Stomach (tissue), 9 donors: ENCODE results near the gene GRIN3A. TPM values are rescaled to one million over a fixed set of nuclear protein-coding genes. Genes with fewer than 3 reads are reported as not detected.
"Not testable (repeated sequence)": the region's sequence is repeated elsewhere in the genome, so short reads cannot be mapped to it uniquely, and the experiment has no call there.

Source experiments
- DNase-seq, 2 donors: peaks; one replicate each; pipeline versions ENCODE4 v3.0.0 to v3.0.0-alpha.2; 2013 to 2019
- H3K27ac ChIP-seq, 5 donors: fragments of 200-600 bp in 4 of 5; sonication (generic) in 4 of 5; one replicate each; pipeline ENCODE4 v1.5.1; 2013 to 2019; ENCODE audit warnings: mild to moderate bottlenecking in 1 of 5, moderate library complexity in 1 of 5
- H3K27me3 ChIP-seq, 3 donors: fragments of 200-600 bp; sonication (generic); one replicate each; pipeline ENCODE4 v1.5.1; 2017 to 2019; ENCODE audit warnings: mixed run types in 1 of 3
- H3K36me3 ChIP-seq, 4 donors: fragments of 200-600 bp; sonication (generic); 1 replicate in 3 of 4; 2 replicates in 1 of 4; pipeline ENCODE4 v1.5.1; 2016 to 2019
- H3K4me1 ChIP-seq, 4 donors: fragments of 200-600 bp; sonication (generic); one replicate each; pipeline ENCODE4 v1.5.1; 2016 to 2019
- H3K4me3 ChIP-seq, 4 donors: fragments of 200-600 bp; sonication (generic) in 3 of 4; one replicate each; pipeline ENCODE4 v1.5.1; 2016 to 2019; ENCODE audit warnings: mild to moderate bottlenecking in 1 of 4
- H3K9me3 ChIP-seq, 4 donors: fragments of 200-600 bp; sonication (generic); one replicate each; pipeline ENCODE4 v1.5.1; 2016 to 2019
- EP300 ChIP-seq: sonication (generic); formaldehyde crosslinking; IDR thresholded peaks from one replicate; pipeline ENCODE4 v1.6.1; 2017; ENCODE audit warnings: antibody characterized with exemption
- POLR2A ChIP-seq, 4 donors: fragments of 450-650 bp; IDR thresholded peaks; one replicate each; pipeline ENCODE4 v1.6.1; 2016; ENCODE audit warnings: antibody characterized with exemption in 4 of 4, control low read depth in 2 of 4, mild to moderate bottlenecking in 1 of 4, moderate library complexity in 1 of 4
- POLR2AphosphoS5 ChIP-seq, 3 donors: sonication (generic); formaldehyde crosslinking; IDR thresholded peaks; one replicate each; pipeline ENCODE4 v1.6.1; 2016; ENCODE audit warnings: antibody characterized with exemption in 3 of 3
- WGBS, 5 donors: extraction: QIAGEN DNeasy Blood & Tissue Kit in 3 of 5; methylation state at CpG; one replicate each; pipeline versions ENCODE4 v1.1.5 to v1.1.7; 2013 to 2018; 5-methylcytosine and 5-hydroxymethylcytosine counted together
- intact Hi-C: fragments of 100-400 bp; cut with DNase I; formaldehyde crosslinking; loops from one replicate; pipeline ENCODE4 v1.15.1; 2023; ENCODE audit warnings: low total_unique reads
- polyA plus RNA-seq, 3 donors: library from polyadenylated mRNA; stranded (reverse); fragments of 200-250 nt; gene quantifications; one replicate each; pipeline ENCODE4 v1.2.3, GENCODE V29; 2013
- total RNA-seq, 5 donors: library from RNA; depleted of rRNA; stranded (reverse); fragments of >200 nt; gene quantifications; one replicate each; pipeline versions ENCODE4 v1.1.0 to v1.2.3, GENCODE V29; 2014 to 2016
- TF ChIP-seq, protein P1 (sequence below), 7 experiments: fragments of 450-650 bp in 4 of 7; fragments of 200-600 bp in 3 of 7; sonication (generic) in 3 of 7; IDR thresholded peaks; one replicate each; pipeline ENCODE4 v1.5.1; 2016 to 2019; ENCODE audit warnings: antibody characterized with exemption in 7 of 7, control low read depth in 2 of 7, mild to moderate bottlenecking in 1 of 7
- donor health status: healthy with polysubstance abuse.
- donor health status: Bipolar disorder and iron deficiency.
- donor health status: healthy.

The GRIN3A gene
- total and polyA plus RNA-seq, 8 donors: 0.18 TPM; not detected in 7

DNA sequence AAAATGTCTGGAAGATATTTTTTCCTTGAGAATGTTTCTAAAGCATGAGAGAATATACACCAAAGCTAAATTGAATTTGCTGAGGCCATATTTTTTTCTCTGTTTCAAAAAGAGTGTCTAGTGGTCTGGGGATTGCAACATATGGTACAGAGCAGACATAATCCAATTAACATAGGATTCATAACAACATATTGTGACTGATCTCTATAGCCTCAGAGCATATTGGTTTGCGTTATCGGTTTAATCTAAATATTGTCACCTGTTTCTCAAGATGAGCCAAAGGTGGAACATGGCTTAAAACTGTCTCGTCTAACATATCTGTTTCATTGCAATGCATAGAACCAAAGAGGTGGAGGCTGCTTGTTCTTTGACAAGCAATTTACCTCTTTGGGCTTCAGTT, 147.5 kb downstream of the GRIN3A start:
- Histone ChIP-seq H3K4me1 (no peaks in the 10 kb centered on the region), H3K36me3 (no peaks in the 10 kb centered on the region), H3K27ac (no peak overlapping the region), H3K27me3 (peaks cover 0 to 10% (median 0%) of the 10 kb centered on the region in 3 donors), H3K4me3 (no peak overlapping the region), H3K9me3 (no peaks in the 10 kb centered on the region)
- DNase-seq: no peak
- 83 to 91% (median 89%) methylated on average over 3 of the region's 3 CpGs for WGBS, 5 donors
- TF ChIP-seq POLR2A (IDR thresholded peaks at IDR 0.05) (no peak), POLR2AphosphoS5 (IDR thresholded peaks at IDR 0.05) (no peak), EP300 (no peak)
- TF ChIP-seq, protein P1, sequence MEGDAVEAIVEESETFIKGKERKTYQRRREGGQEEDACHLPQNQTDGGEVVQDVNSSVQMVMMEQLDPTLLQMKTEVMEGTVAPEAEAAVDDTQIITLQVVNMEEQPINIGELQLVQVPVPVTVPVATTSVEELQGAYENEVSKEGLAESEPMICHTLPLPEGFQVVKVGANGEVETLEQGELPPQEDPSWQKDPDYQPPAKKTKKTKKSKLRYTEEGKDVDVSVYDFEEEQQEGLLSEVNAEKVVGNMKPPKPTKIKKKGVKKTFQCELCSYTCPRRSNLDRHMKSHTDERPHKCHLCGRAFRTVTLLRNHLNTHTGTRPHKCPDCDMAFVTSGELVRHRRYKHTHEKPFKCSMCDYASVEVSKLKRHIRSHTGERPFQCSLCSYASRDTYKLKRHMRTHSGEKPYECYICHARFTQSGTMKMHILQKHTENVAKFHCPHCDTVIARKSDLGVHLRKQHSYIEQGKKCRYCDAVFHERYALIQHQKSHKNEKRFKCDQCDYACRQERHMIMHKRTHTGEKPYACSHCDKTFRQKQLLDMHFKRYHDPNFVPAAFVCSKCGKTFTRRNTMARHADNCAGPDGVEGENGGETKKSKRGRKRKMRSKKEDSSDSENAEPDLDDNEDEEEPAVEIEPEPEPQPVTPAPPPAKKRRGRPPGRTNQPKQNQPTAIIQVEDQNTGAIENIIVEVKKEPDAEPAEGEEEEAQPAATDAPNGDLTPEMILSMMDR (IDR thresholded peaks at IDR 0.05): no peak
- intact Hi-C loops: no loop called here

DNA sequence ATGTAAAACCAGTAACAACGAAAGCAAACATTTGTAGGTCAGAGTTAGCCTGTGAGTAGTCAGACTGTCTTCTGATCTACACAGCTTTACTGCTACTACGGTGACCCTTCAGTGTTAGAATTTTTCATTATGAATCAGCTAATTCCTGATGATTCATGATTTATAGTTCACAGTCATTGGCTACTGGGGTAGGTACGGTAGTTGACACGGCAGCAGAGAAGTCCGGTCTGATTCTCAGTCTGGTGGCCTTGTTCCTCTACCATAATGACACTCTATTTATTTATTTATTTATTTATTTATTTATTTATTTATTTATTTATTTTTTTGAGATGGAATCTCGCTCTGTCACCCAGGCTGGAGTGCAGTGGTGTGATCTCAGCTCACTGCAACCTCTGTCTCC, 148.4 kb downstream of the GRIN3A start:
- H3K4me3 ChIP-seq, H3K36me3 ChIP-seq, H3K27me3 ChIP-seq, H3K27ac ChIP-seq, DNase-seq, H3K4me1 ChIP-seq, intact Hi-C loops, H3K9me3 ChIP-seq: not testable (repeated sequence)
- 81 to 89% (median 85%) methylated on average over 6 of the region's 6 CpGs for WGBS, 5 donors

DNA sequence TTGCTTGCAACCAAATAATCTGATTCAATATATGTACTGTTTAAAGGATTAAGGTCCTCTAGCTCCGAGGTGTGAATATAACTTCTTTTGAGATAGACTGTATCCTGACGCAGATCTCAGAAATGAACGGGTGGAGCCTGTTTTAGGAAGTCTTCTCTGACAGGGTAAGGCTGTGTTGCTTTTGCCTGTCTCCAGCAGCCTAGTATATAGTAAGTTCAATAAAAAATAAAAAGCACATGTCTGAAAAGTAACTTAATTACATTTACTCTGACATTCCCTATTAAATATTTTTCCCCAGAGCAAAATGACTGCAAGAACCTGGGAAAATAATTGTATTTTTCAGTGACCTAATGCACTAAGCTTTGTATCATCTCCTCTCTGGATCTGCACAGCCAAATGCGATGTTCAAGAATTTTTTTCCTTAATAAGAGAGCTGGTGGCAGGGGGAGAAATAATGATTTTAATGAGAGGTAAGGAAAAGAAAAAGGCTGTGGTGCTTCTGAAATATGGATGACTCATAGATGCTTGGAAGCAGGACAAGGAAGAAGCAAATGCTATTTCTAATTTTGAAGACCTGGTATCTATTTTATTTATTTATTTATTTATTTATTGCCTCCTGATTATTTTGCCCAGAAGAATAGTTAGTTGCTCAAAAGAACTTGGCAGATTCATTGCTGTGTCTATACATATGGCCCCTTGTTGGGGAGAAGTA, 151.0 kb downstream of the GRIN3A start:
- H3K4me1 ChIP-seq: no peaks in the 10 kb centered on the region
- TF ChIP-seq POLR2A (IDR thresholded peaks at IDR 0.05): no peak
- H3K27me3 ChIP-seq: no peaks in the 10 kb centered on the region
- intact Hi-C loops: no loop called here
- H3K9me3 ChIP-seq: no peaks in the 10 kb centered on the region
- H3K36me3 ChIP-seq: no peaks in the 10 kb centered on the region
- WGBS, 5 donors: 81 to 88% (median 86%) methylated on average over 4 of the region's 4 CpGs
- no peak overlapping the region for H3K4me3 ChIP-seq
- no peak for DNase-seq
- no peak overlapping the region for H3K27ac ChIP-seq

DNA sequence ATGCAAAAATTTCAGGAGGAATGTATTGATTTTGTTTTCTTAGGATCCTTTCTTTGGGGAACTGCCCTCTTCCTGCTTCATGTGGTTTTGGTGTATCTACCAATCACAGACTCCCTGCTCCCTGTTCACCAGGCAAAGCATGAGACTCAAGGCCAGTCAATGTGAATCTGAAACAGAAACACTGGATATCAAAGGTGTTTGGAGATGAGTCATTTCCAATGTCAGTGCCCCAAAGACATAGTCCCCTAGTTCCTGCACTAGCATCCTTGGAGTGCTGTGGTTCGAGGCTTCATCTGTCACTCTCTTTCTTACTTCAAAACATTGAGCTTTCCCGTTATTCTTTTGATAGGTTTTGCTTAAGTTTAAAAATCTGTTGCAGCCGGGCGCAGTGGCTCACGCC, 151.8 kb downstream of the GRIN3A start:
- WGBS, 5 donors: 71 to 92% (median 86%) methylated on average over 5 of the region's 5 CpGs
- Histone ChIP-seq H3K36me3 (no peaks in the 10 kb centered on the region), H3K4me1 (no peaks in the 10 kb centered on the region), H3K27ac (no peak overlapping the region), H3K9me3 (no peaks in the 10 kb centered on the region), H3K27me3 (no peaks in the 10 kb centered on the region), H3K4me3 (no peak overlapping the region)
- intact Hi-C loops: no loop called here
- TF ChIP-seq POLR2AphosphoS5 (IDR thresholded peaks at IDR 0.05) (no peak), POLR2A (IDR thresholded peaks at IDR 0.05) (no peak), EP300 (no peak)
- TF ChIP-seq, protein P1 (IDR thresholded peaks at IDR 0.05): no peak
- no peak for DNase-seq

DNA sequence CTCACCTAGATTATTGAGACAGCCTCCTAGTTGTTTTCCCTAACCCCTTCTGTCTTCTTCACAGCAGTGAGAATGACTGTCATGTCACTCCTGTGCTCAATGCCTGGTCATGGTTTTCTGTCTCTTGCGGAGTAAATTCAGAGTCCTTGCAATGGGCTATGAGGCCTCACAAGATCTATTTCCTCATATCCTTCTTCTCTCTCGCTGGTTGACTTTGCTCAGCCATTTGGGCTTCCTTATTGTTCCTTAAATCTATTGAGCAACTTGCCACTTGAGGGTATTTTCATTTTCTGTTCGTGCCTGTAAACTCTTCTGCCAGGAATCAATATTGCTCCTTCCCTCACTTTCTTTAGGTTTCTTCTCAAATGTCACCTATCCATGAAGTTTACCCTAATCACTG, 152.7 kb downstream of the GRIN3A start:
- TF ChIP-seq, protein P1 (IDR thresholded peaks at IDR 0.05): no peak
- no peak for TF ChIP-seq POLR2A (IDR thresholded peaks at IDR 0.05)
- no peak for TF ChIP-seq POLR2AphosphoS5 (IDR thresholded peaks at IDR 0.05)
- no peak for TF ChIP-seq EP300
- no peaks in the 10 kb centered on the region for H3K9me3 ChIP-seq
- no peaks in the 10 kb centered on the region for H3K4me1 ChIP-seq
- no peak overlapping the region for H3K27ac ChIP-seq
- no peak overlapping the region for H3K4me3 ChIP-seq
- 50 to 84% (median 60%) methylated on average over 3 of the region's 3 CpGs for WGBS, 5 donors
- no peaks in the 10 kb centered on the region for H3K36me3 ChIP-seq
- intact Hi-C loops: no loop called here
- no peak for DNase-seq
- no peaks in the 10 kb centered on the region for H3K27me3 ChIP-seq
